DMS53 (cell line): ENCODE measurements around the gene CALB2.

Experiments
- DNase-seq: peaks from one replicate; lab custom pipeline; 2025; lab: John Stamatoyannopoulos, UW

Gene CALB2

GRCh38 chr16:71352963-71353460 lies 5.5 kb upstream of the CALB2 start:
- no peak for DNase-seq

DNA sequence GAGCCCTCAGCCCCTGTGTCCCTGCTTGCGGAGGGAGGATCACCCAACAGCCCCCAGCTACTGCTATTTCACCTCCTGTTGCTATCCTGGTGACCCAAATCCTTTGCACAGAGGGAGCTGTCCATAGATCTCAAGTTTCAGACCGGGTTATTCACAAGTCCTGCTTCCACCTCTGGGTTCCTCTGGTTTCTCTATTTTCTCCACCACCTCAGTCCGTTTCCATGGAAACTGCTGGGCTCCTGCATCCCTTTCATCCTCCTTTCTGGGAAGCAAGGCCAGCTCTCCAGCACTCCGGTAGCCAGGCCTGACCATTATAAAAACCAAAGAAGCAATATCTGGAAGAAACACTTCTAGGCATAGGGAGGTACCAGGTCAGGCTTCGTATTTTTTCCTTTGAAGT lies 4.8 kb upstream of the CALB2 start:
- DNase-seq, result peak; percentile 35

DNA sequence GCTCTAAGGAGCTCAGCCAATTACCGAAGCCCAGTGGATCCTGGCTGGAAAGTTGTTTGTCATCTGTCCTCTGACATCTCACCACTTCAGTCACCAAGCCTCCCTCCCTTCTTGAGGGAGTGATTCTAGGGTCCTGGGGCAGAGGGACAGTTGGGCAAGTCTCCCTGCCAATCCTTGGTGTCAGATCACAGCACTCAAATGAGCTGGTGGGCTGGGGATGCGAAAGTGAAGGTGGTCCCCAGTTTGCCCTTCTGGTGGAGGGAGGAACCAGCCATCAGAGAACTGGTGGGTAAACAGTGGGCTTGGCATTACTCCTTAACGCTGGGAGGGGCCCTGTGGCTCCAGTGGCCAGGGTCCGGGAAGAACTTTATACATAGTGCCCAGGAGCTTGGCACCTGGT lies 4.4 kb upstream of the CALB2 start:
- DNase-seq, result no peak

GRCh38 chr16:71356051-71356740 lies 2.3 kb upstream of the CALB2 start:
- DNase-seq, result no peak

GRCh38 chr16:71356936-71357335 lies 1.6 kb upstream of the CALB2 start:
- peak; percentile 25 for DNase-seq

GRCh38 chr16:71357681-71358080 lies 842 bp upstream of the CALB2 start:
- DNase-seq, result peak; percentile 67

- no peak for DNase-seq
Measured at GRCh38 chr16:71359431-71359830, 908 bp downstream of the CALB2 start.

DNA sequence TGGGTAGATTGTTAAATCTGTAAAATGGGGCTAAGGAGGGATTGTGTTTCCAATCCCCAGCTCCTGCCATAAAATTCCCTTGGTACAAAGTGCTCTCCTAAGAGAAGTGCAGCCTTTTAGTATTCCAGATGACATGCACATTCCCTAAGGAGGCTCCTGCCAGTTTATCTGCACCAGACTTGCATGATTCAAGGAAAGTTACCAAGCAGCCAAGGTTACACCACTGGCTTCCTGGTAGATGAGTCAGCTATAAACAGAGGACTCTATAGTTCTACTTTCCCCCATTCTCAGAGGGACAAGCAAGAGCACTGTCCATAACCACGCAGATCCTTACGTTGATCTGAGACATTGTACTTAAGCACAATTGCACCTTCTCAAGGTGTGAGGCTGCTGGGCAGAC lies 1.9 kb downstream of the CALB2 start:
- peak; percentile 27 for DNase-seq

DNA sequence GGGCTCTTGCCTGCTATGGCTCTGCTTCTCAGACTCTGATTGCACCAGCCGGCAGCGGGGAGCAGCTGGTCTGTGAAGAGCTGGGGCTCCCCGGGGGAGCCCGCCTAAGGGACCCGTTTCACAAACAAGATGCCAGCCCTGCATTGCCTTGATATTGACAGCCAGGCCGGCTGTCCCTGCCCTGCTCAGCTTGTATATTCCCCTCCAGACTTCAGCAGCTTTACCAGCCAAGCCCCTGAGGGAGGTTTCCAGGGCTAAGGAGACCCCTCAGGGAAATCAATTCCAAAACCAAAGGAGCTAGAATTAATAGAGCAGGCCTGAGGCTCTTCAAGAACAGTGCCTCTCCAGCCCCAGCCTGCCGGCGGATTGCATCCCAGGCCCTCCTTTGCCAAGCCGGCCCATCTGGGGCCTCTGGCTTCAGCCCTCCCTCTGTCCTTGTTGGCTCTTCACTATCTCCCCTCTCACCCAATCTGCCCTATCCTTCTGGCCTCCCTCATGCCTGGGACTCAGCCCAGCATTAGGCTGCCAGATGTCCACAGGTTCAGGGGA lies 5.7 kb downstream of the CALB2 start:
- no peak for DNase-seq

- no peak for DNase-seq
Measured at GRCh38 chr16:71365021-71365420, 6.5 kb downstream of the CALB2 start.

DNA sequence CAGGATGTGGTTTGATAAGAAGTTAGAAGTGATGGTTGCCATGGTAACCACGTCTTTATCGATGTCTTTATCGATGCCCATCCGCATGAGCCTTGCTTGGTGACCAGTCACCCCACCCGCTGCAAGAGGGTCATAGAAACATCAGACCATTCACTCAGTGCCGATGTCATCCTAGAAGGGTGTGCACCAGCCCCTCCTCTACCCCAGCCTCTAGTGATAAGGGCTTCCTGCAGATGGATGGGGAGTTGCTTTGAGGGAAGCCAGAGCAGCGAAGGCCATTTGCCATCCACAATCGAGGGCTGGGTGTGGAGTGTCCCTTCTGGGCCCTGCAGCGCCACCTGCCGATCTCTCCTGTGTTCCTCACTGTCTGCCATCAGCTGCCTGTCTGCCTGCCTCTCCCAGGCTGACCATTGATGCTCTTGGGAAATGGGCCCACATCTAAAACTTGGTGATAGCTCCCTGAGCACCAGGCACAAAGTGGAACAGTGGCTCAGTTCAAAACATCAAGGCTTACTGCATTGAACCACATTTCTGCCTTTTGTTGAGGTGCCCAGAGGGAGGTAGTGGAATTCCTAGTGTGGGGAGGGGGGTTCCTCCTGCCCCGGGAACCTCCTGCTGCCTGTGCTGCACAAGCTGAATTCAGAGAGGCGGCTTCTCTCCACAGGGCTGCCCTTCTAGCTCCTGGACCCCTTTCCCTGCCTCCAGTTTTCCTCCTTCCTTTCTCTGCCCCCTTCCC lies 8.9 kb downstream of the CALB2 start:
- peak; percentile 87 for DNase-seq

DNA sequence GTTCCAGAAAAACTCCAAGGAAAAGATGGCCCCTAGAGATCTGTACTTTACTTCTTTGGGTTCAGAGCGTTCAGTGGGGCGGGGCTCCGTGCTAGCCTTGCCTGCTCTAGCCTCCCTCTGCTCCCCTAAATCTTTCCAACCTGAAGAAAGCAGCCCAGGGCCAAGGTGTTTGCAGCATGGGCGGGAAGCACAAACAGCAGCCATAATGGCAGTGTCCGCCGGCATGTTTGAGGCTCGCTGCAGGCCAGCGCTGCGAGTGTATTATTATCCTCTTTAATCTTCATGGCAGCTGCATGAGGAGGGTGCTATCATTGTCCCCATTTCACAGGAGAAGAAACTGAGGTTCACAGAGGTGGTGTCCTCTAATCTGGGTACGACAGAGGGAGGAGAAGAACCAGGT lies 10.4 kb downstream of the CALB2 start:
- no peak for DNase-seq

DNA sequence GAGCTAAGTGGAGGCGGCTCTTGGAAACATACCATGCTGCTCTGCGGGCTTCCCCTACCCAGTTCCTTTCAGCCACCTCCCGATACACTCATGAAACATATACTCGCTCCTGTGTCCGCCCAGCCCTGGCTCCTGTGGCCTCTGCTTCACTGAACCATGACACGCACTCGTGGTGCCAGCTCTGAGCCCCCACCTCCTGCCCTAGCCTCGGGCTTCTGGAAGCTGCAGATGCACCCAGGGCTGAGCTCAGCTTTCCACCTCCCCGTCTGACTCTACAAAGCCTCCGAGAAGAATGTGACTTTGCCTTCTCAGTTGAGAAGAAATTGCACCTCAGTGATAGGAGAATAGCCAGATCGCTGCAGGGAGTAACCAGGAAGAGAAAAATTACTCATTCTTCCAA lies 11.0 kb downstream of the CALB2 start:
- no peak for DNase-seq

GRCh38 chr16:71371237-71371636 lies 12.7 kb downstream of the CALB2 start:
- no peak for DNase-seq

GRCh38 chr16:71373073-71373472 lies 14.6 kb downstream of the CALB2 start:
- peak; percentile 28 for DNase-seq

DNA sequence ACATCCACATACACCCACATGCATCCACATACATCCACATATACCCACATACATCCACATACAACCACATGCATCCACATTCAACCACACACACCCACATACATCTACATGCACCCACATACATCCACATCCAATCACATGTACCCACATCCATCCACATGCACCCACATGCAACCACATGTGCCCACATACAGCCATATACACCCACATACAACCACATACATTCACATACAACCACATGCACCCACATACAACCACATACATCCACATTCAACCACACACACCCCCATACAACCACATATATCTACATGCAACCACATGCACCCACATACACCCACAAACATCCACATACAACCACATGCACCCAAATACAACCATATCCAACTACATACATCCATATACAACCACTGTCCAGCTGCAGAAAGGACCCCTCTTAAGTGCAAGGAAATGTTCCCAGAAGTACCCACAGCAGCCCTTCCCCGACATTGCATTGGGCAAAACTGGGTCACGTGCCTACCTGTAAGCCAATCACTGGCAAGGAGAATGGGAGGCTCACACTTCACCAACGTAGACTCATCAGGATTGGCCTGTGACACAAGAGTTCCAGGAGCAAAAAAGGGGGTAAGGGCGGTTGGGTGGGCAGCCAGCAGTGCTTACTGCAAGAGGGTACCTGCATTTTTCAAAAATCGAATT lies 18.1 kb downstream of the CALB2 start:
- DNase-seq, result no peak

DNA sequence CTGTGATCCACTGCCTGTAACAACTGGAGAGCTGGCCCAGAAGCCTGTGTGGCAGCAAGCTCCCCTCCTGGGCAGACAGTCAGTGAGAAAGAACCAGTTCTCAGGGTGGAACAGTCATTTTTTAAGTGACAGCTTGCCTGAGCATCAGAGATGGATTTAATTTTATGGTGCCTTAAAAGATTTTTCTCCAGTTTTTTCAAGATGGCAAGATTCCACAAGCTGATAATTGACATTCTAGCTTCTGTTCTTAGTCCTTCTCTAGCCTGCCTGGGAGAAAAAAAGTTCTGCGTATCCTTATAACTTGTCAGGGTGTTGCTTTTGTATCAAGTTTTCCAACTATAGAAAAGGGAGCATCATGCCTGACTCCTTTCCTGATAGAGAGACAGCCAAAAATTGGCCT lies 21.2 kb downstream of the CALB2 start:
- no peak for DNase-seq

DNA sequence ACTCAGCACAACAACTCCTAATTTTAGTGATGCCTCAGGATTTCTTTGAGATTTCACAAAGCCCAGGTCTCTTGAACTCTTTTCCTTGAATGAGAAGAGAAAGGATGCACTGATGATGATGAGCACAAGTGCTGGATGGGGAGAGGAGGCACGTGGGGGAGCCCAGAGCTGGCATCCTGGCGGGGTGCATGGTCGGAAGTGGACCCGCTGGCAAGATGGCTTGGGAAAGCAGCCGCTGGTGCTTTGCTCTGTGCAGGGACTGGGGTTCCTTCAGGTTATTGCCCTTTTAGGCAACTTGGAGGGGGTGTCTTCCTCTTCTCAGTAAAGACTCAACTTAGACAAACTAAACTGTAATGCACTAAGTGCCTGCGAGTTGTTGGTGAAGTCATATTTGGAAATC lies 22.3 kb downstream of the CALB2 start:
- no peak for DNase-seq

DNA sequence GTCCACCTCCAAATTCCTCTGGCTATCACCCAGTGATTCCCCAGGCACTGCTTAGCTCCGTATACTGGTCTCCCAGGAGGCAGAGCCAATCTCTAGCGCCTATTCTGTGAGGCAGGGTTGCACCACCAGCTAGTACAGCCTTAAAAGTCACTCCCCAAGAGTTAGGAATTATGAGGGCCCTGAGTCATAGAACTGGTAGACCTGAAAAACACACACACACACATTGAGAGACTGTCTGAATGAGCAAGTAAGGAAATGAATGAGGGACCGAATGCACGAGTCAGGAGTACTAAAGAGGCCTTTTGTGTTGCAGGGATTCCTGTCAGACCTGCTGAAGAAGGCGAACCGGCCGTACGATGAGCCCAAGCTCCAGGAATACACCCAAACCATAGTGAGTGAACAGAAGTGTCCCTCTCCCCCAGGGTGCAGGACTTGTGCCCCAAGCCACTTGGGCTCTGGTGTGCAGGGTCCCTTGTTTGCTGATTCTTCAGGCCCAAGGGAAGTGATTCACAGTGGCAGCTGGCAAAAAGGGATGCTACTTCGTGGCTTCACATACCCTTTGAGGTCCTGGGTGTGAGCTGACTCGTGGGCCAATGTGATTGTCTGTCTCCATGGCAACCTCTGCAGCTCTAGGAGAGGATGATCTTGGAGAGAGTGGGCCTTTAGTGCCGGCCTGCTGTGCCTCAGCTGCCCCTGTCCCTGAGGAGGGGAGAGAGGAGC lies 24.7 kb downstream of the CALB2 start:
- peak; percentile 44 for DNase-seq

- peak; percentile 21 for DNase-seq
Measured at GRCh38 chr16:71384073-71384724, 25.7 kb downstream of the CALB2 start.

DNA sequence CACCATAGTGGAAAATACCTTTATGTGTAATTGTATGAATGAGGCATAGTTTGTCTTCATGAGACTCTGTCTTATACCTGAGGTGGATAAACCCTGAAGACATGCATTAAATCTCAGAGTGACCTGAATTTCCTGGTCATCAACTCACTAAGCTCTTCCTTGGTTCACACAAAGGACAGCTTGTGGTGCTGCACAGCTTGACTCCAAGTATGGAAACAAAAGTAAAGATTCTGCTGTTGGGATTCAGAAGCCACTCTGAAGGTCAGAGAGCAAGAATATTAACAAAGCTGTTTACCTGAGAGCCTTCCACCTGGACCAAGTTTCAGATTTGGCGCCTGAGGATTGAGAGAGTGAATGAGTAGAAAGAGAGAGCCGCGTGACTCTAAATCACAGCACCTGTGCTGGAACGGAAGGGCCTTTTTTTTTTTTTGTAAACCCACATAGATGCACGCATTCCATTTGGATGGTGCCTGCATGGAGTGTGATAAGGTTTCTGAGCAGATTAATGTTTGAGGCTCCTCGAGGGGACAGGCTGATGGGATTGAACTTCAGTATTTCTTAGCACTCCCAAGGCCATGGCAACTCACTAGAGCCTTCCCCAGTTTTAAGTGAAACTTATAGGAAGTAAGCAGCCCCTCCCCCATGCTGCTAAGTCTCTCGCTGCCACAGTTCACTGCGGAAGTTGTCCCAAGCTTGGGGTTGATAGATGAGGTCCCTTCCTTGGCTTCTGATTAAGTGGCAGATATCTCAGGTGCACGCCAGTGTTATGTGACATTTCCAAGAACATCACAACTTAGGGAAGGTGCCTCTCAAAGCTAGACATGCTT lies 28.7 kb downstream of the CALB2 start:
- no peak for DNase-seq
